ENCODE measurements around the gene NPHP4. TPM values are rescaled to one million over a fixed set of nuclear protein-coding genes. Genes with fewer than 3 reads are reported as not detected.

The NPHP4 gene
- polyA plus RNA-seq, 1 of the 3 experiments (the other 2 are of a cell fraction): 7.0 TPM

GRCh38 chr1:6014130-6014999 is 22.1 kb upstream of the NPHP4 start:
- Histone ChIP-seq H2AFZ (ENCODE audit: low read depth) (no peak overlapping the region), H3K36me3 (replicated peaks in 1 of 2; ENCODE audit: control insufficient read depth in 1 of 2, insufficient read depth in 2 of 2, low read length in 1 of 2) (no peaks in the 10 kb centered on the region), H3F3A (replicated peaks; ENCODE audit: insufficient read depth) (no peaks in the 10 kb centered on the region), H3K27ac (ENCODE audit: low read depth in 2 of 2, low read length in 1 of 2) (no peak overlapping the region), H3K79me2 (ENCODE audit: insufficient read depth) (no peaks in the 10 kb centered on the region), H3K4me2 (no peak overlapping the region), H3K4me3 (ENCODE audit: low read depth in 2 of 2, low read length in 1 of 2) (no peak overlapping the region), H3K9me3 (no peaks in the 10 kb centered on the region), H3K9ac (no peak overlapping the region), H3K27me3 (ENCODE audit: insufficient read depth) (no peaks in the 10 kb centered on the region), H3K9me2 (no peaks in the 10 kb centered on the region), H3K4me1 (ENCODE audit: control insufficient read depth in 1 of 2, insufficient read depth in 2 of 2, low read depth in 1 of 2, low read length in 1 of 2) (no peaks in the 10 kb centered on the region), H4K20me1 (ENCODE audit: insufficient read depth) (no peaks in the 10 kb centered on the region)
- CTCF ChIA-PET: interaction anchor here (1.2 kb wide), 1 partner anchor 20 kb away, joined by 4 read pairs; no protein-coding TSS in a partner anchor
- TF ChIP-seq SIN3A (IDR thresholded peaks at IDR 0.05; ENCODE audit: borderline replicate concordance, low read depth, low read length): no peak
- POLR2A ChIA-PET: no interaction called here
- DNase-seq: no peak
- WGBS (ENCODE audit: low lambda C conversion rate): 90% methylated on average over 12 of the region's 19 CpGs

- H3F3A ChIP-seq (replicated peaks; ENCODE audit: insufficient read depth): no peaks in the 10 kb centered on the region
- ChIA-PET CTCF (interaction anchor here (1.2 to 1.7 kb wide), 2 partner anchors 21 kb away, joined by 4 read pairs; no protein-coding TSS in a partner anchor), POLR2A (no interaction called here)
- no peaks in the 10 kb centered on the region for H4K20me1 ChIP-seq (ENCODE audit: insufficient read depth)
- H3K79me2 ChIP-seq (ENCODE audit: insufficient read depth): no peaks in the 10 kb centered on the region
- H3K4me3 ChIP-seq (ENCODE audit: low read depth in 2 of 2, low read length in 1 of 2): no peak overlapping the region
- H2AFZ ChIP-seq (ENCODE audit: low read depth): no peak overlapping the region
- TF ChIP-seq PBX3 (IDR thresholded peaks at IDR 0.05) (no peak), EP300 (IDR thresholded peaks at IDR 0.05; ENCODE audit: borderline replicate concordance in 1 of 2, low read depth in 1 of 2, low read length in 1 of 2) (no peak)
- no peaks in the 10 kb centered on the region for H3K4me1 ChIP-seq (ENCODE audit: control insufficient read depth in 1 of 2, insufficient read depth in 2 of 2, low read depth in 1 of 2, low read length in 1 of 2)
- WGBS (ENCODE audit: low lambda C conversion rate): 84% methylated on average over 5 of the region's 12 CpGs
- no peaks in the 10 kb centered on the region for H3K27me3 ChIP-seq (ENCODE audit: insufficient read depth)
- no peak for DNase-seq
- H3K9ac ChIP-seq: no peak overlapping the region
- H3K27ac ChIP-seq (ENCODE audit: low read depth in 2 of 2, low read length in 1 of 2): no peak overlapping the region
- H3K36me3 ChIP-seq (replicated peaks in 1 of 2; ENCODE audit: control insufficient read depth in 1 of 2, insufficient read depth in 2 of 2, low read length in 1 of 2): no peaks in the 10 kb centered on the region
- H3K9me2 ChIP-seq: no peaks in the 10 kb centered on the region
- H3K4me2 ChIP-seq: no peak overlapping the region
- H3K9me3 ChIP-seq: no peaks in the 10 kb centered on the region
Observed at GRCh38 chr1:6013491-6013890, 21.3 kb upstream of the NPHP4 start.

GRCh38 chr1:6012529-6013318 is 20.5 kb upstream of the NPHP4 start:
- 84% methylated on average over 11 of the region's 17 CpGs for WGBS (ENCODE audit: low lambda C conversion rate)
- Histone ChIP-seq H3K9ac (no peak overlapping the region), H3K9me3 (no peaks in the 10 kb centered on the region), H3K4me1 (ENCODE audit: control insufficient read depth in 1 of 2, insufficient read depth in 2 of 2, low read depth in 1 of 2, low read length in 1 of 2) (no peaks in the 10 kb centered on the region), H3K79me2 (ENCODE audit: insufficient read depth) (no peaks in the 10 kb centered on the region), H3K4me2 (no peak overlapping the region), H4K20me1 (ENCODE audit: insufficient read depth) (no peaks in the 10 kb centered on the region), H3F3A (replicated peaks; ENCODE audit: insufficient read depth) (no peaks in the 10 kb centered on the region), H3K36me3 (replicated peaks in 1 of 2; ENCODE audit: control insufficient read depth in 1 of 2, insufficient read depth in 2 of 2, low read length in 1 of 2) (no peaks in the 10 kb centered on the region), H3K27me3 (ENCODE audit: insufficient read depth) (no peaks in the 10 kb centered on the region), H2AFZ (ENCODE audit: low read depth) (no peak overlapping the region), H3K4me3 (ENCODE audit: low read depth in 2 of 2, low read length in 1 of 2) (no peak overlapping the region), H3K27ac (ENCODE audit: low read depth in 2 of 2, low read length in 1 of 2) (no peak overlapping the region), H3K9me2 (no peaks in the 10 kb centered on the region)
- DNase-seq: no peak
- POLR2A ChIA-PET: no interaction called here
- CTCF ChIA-PET: interaction anchor here (1.7 kb wide), 1 partner anchor 22 kb away, joined by 4 read pairs; no protein-coding TSS in a partner anchor
- TF ChIP-seq TCF12 (IDR thresholded peaks at IDR 0.05): no peak
- TF ChIP-seq POLR2AphosphoS5 (IDR thresholded peaks at IDR 0.05; ENCODE audit: low read depth, low read length): no peak
- no peak for TF ChIP-seq SIN3A (IDR thresholded peaks at IDR 0.05; ENCODE audit: borderline replicate concordance, low read depth, low read length)
- no peak for TF ChIP-seq GABPA (IDR thresholded peaks at IDR 0.05; ENCODE audit: low read depth)
- no peak for TF ChIP-seq SMC3 (IDR thresholded peaks at IDR 0.05; ENCODE audit: low read depth, low read length)
- TF ChIP-seq GATA2 (CRISPR knock-in tag; IDR thresholded peaks at IDR 0.05): no peak
- no peak for TF ChIP-seq MAX (IDR thresholded peaks at IDR 0.05; ENCODE audit: low read depth)
- TF ChIP-seq MXI1 (IDR thresholded peaks at IDR 0.05; ENCODE audit: low read depth, low read length): no peak
- no peak for TF ChIP-seq RAD21 (IDR thresholded peaks at IDR 0.05; ENCODE audit: low read length)
- no peak for TF ChIP-seq TEAD4 (IDR thresholded peaks at IDR 0.05; ENCODE audit: borderline replicate concordance, insufficient read depth)
- TF ChIP-seq PBX3 (IDR thresholded peaks at IDR 0.05): no peak
- TF ChIP-seq TAF1 (IDR thresholded peaks at IDR 0.05; ENCODE audit: borderline replicate concordance, low read depth, low read length): no peak
- TF ChIP-seq ZBTB33 (IDR thresholded peaks at IDR 0.05; ENCODE audit: borderline replicate concordance, low read depth): no peak
